Measurements from ENCODE around the gene HYAL3. TPM values are rescaled to one million over a fixed set of nuclear protein-coding genes. Genes with fewer than 3 reads are reported as not detected.

HYAL3 gene
- total and polyA plus RNA-seq, 2 donors (not counting 1 experiment from before 2014, with no cell fraction given): 3.7 to 4.2 TPM

GRCh38 chr3:50323614-50324199 lies 24.5 kb upstream of the HYAL3 start:
- Histone ChIP-seq H3K9me3 (ENCODE audit: control extremely low read depth in 1 of 3, control insufficient read depth in 2 of 3, insufficient read depth in 1 of 3, low read length in 2 of 3) (peaks cover 0 to 3% (median 0%) of the 10 kb centered on the region in 3 donors), H4K20me1 (ENCODE audit: control insufficient read depth, insufficient read depth, low read length, poor library complexity, severe bottlenecking) (peaks cover 11% of the 10 kb centered on the region), H3K4me1 (ENCODE audit: control insufficient read depth in 2 of 2, insufficient read depth in 2 of 2, low read length in 2 of 2) (peaks cover 28 to 53% of the 10 kb centered on the region in 2 donors), H3K79me2 (ENCODE audit: control insufficient read depth, insufficient read depth, low read length) (peaks cover 21% of the 10 kb centered on the region), H3K27me3 (replicated peaks in 1 of 4; ENCODE audit: control extremely low read depth in 1 of 4, control insufficient read depth in 3 of 4, insufficient read depth in 4 of 4, low read length in 3 of 4) (no peaks in the 10 kb centered on the region), H3K36me3 (replicated peaks in 1 of 2; ENCODE audit: control extremely low read depth in 1 of 2, control insufficient read depth in 1 of 2, extremely low read depth in 1 of 2, insufficient read depth in 2 of 2, low read length in 1 of 2) (peaks cover 0 to 18% of the 10 kb centered on the region in 2 experiments), H3K4me3 (ENCODE audit: control extremely low read depth in 1 of 5, extremely low read depth in 1 of 5, insufficient read depth in 1 of 5, low read depth in 2 of 5, low read length in 4 of 5) (no peak overlapping the region), H2AFZ (ENCODE audit: insufficient read depth, low read depth, low read length, poor library complexity, severe bottlenecking) (no peak overlapping the region), H3K4me2 (replicated peaks; ENCODE audit: low read depth, low read length, poor library complexity, severe bottlenecking) (no peak overlapping the region), H3K27ac (ENCODE audit: low read length in 2 of 2) (no peak overlapping the region), H3K9ac (ENCODE audit: low read length) (no peak overlapping the region)
- no peak for DNase-seq
- Mint-ChIP-seq H3K4me1 (peaks cover 50% of the 10 kb centered on the region), H3K4me3 (peak overlapping the region; percentile 87), H3K27me3 (no peaks in the 10 kb centered on the region), H3K27ac (no peak overlapping the region), H3K9me3 (ENCODE audit: insufficient read depth) (no peaks in the 10 kb centered on the region)
- no peak for TF ChIP-seq CTCF (IDR thresholded peaks at IDR 0.05)
- no peak for TF ChIP-seq EZH2 (IDR thresholded peaks at IDR 0.05; ENCODE audit: borderline replicate concordance, insufficient read depth, low read depth, low read length, poor library complexity, severe bottlenecking)
- intact Hi-C loops (cut with micrococcal nuclease): loop anchor here (1.0 to 5.0 kb wide), 2 partner anchors 49 to 86 kb away; partner anchors contain the start of gene GNAI2
- 41% methylated on average over 4 of the region's 5 CpGs for WGBS (ENCODE audit: insufficient coverage)
- CTCF ChIA-PET: interaction anchor here (0.8 to 3.1 kb wide), 14 partner anchors 9 to 218 kb away, joined by 3 to 28 read pairs (median 6); partner anchors contain the start of genes HYAL3, IFRD2 and NAA80
- POLR2A ChIA-PET: interaction anchor here (2.9 kb wide), 1 partner anchor 13 kb away, joined by 16 read pairs; no protein-coding TSS in a partner anchor
- ATAC-seq (ENCODE audit: low read depth): no peak

- Mint-ChIP-seq H3K27ac (peak overlapping the region; percentile 53), H3K9me3 (ENCODE audit: insufficient read depth) (no peaks in the 10 kb centered on the region), H3K27me3 (no peaks in the 10 kb centered on the region), H3K4me1 (peaks cover 50% of the 10 kb centered on the region), H3K4me3 (peak overlapping the region; percentile 87)
- Histone ChIP-seq H3K36me3 (replicated peaks in 1 of 2; ENCODE audit: control extremely low read depth in 1 of 2, control insufficient read depth in 1 of 2, extremely low read depth in 1 of 2, insufficient read depth in 2 of 2, low read length in 1 of 2) (peaks cover 0 to 18% of the 10 kb centered on the region in 2 experiments), H3K9me3 (ENCODE audit: control extremely low read depth in 1 of 3, control insufficient read depth in 2 of 3, insufficient read depth in 1 of 3, low read length in 2 of 3) (peaks cover 0 to 3% (median 0%) of the 10 kb centered on the region in 3 donors), H3K9ac (ENCODE audit: low read length) (no peak overlapping the region), H3K27ac (ENCODE audit: low read length in 2 of 2) (no peak overlapping the region), H3K27me3 (replicated peaks in 1 of 4; ENCODE audit: control extremely low read depth in 1 of 4, control insufficient read depth in 3 of 4, insufficient read depth in 4 of 4, low read length in 3 of 4) (no peaks in the 10 kb centered on the region), H3K4me3 (ENCODE audit: control extremely low read depth in 1 of 5, extremely low read depth in 1 of 5, insufficient read depth in 1 of 5, low read depth in 2 of 5, low read length in 4 of 5) (no peak overlapping the region), H4K20me1 (ENCODE audit: control insufficient read depth, insufficient read depth, low read length, poor library complexity, severe bottlenecking) (peaks cover 11% of the 10 kb centered on the region), H3K4me2 (replicated peaks; ENCODE audit: low read depth, low read length, poor library complexity, severe bottlenecking) (no peak overlapping the region), H3K4me1 (ENCODE audit: control insufficient read depth in 2 of 2, insufficient read depth in 2 of 2, low read length in 2 of 2) (peaks cover 29 to 53% of the 10 kb centered on the region in 2 donors), H2AFZ (ENCODE audit: insufficient read depth, low read depth, low read length, poor library complexity, severe bottlenecking) (no peak overlapping the region), H3K79me2 (ENCODE audit: control insufficient read depth, insufficient read depth, low read length) (peaks cover 21% of the 10 kb centered on the region)
- TF ChIP-seq EZH2 (IDR thresholded peaks at IDR 0.05; ENCODE audit: borderline replicate concordance, insufficient read depth, low read depth, low read length, poor library complexity, severe bottlenecking) (no peak), CTCF (IDR thresholded peaks at IDR 0.05) (no peak)
- ATAC-seq (ENCODE audit: low read depth): no peak
- intact Hi-C loops (cut with micrococcal nuclease): loop anchor here (5.0 kb wide), 1 partner anchor 86 kb away; the partner anchor contains the start of gene GNAI2
- no peak for DNase-seq
- ChIA-PET POLR2A (interaction anchor here (2.3 to 2.9 kb wide), 2 partner anchors 14 to 24 kb away, joined by 16 to 24 read pairs; partner anchors contain the start of genes HYAL3 and NAA80), CTCF (interaction anchor here (0.6 to 3.1 kb wide), 9 partner anchors 13 to 219 kb away, joined by 3 to 28 read pairs (median 5); partner anchors contain the start of genes HYAL3 and NAA80)
- 56% methylated on average over 4 of the region's 4 CpGs for WGBS (ENCODE audit: insufficient coverage)
These were observed 23.9 kb upstream of the HYAL3 start for GRCh38 chr3:50323092-50323600.

Data from B cell (primary cell).